ENCODE results near the gene EXOC1L. TPM values are rescaled to one million over a fixed set of nuclear protein-coding genes. Genes with fewer than 3 reads are reported as not detected.

The EXOC1L gene
- total RNA-seq, 4 donors from 2014 or later, result not detected

GRCh38 chr4:55880652-55881280 is 61.2 kb downstream of the EXOC1L start:
- TF ChIP-seq CTCF (IDR thresholded peaks at IDR 0.05; ENCODE audit: low read depth), result no peak

GRCh38 chr4:55884093-55884850 is 64.7 kb downstream of the EXOC1L start:
- TF ChIP-seq CTCF (IDR thresholded peaks at IDR 0.05; ENCODE audit: low read depth), result no peak

- no peak for TF ChIP-seq CTCF (IDR thresholded peaks at IDR 0.05; ENCODE audit: low read depth)
These were observed 65.2 kb downstream of the EXOC1L start for GRCh38 chr4:55884851-55885219.

Small RNA genes lying within 50 kb of the gene (small RNA-seq; reads per million reads assigned to genes)
- not detected for gene RNU6-276P
- gene RNU6-652P, result not detected

Other genes with a start within 250 kb of the EXOC1L start
- gene PDCL2, start 227.5 kb upstream of the EXOC1L start, total RNA-seq, result not detected
- not detected for gene NMU, start 183.5 kb upstream of the EXOC1L start, total RNA-seq
- gene EXOC1, start 33.9 kb downstream of the EXOC1L start, total RNA-seq, result 10 to 100 TPM; 52.3 to 75.4 (median 61.3) TPM
- gene CEP135, start 129.2 kb downstream of the EXOC1L start, total RNA-seq, result 10 to 100 TPM in 1 of 4 donors, 1 to 10 TPM in 3; 5.1 to 11.1 (median 7.4) TPM